ENCODE results near the gene ANKRD18A.

Gene ANKRD18A

DNA sequence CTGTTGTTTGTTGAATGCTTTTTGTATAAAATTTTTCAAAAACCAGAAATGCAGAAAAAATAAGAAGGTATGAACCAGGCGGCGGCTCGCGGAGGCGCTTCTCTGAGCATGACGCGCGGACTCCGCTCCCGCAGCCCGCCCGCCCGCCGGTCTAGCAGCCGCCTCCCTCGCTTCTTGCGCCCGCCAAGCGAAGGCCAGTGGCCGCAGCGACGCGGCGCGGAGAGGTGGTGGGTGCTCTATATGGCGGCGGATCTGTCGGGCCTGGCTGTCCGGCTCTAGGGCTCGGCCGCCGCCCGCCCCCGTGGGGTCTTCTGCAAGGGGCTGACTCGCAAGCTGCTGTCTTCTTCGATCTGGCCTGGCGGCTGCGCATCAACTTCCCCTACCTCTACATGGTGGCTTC lies 93.8 kb downstream of the ANKRD18A start:
- no peak for DNase-seq

DNA sequence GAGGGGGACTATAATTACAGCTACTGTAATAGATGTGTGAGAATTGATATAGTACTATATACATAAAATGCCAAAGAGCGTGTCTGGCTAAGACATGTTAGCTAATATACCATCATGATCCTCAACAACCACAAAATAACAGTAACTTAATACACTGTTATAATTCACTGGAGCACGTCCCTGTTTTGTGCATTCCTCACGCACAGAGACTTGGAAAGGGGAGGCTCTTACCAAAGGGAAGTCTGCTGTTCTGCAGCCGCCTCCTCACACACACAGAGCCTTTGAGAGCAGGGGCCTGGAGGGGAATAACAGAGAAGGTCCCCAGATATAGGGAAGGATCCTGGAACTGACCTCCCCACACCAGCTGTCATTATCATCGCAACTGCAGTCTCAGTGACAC lies 97.3 kb downstream of the ANKRD18A start:
- no peak for DNase-seq

DNA sequence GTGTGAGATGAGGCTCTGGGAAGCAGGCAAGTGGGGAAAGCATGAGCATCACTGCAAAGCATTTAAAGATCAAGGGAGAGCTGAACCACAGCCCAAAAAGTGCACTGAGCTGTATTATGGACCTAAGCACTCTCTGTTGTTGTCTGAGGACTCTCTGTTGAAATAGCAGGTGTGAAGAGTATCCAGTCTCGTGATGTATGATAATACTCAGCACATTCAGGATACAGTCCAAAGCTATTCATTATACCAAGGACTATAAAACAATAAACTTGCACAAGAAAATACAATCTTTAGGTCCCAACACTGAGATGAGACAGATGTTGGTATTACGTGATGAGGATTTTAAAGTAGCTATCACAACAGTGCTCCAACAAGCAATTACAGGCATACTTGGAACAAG lies 98.6 kb downstream of the ANKRD18A start:
- no peak for DNase-seq

Data from CD4-positive, alpha-beta T cell treated with Interleukin-10 for 1 hour (primary cell).